C4-2B (cell line): Measurements from ENCODE around the gene CPNE9.

Experiments
- ZFX ChIP-seq: fragments of 450-650 bp; IDR thresholded peaks from 2 replicates; pipeline ENCODE4 v1.6.1; 2017
- TF ChIP-seq, protein P1 (sequence below): fragments of 450-650 bp; conservative IDR thresholded peaks from 2 replicates; pipeline ENCODE4 v1.5.1; 2017; ENCODE audit warnings: mild to moderate bottlenecking

- TF ChIP-seq, protein P1, sequence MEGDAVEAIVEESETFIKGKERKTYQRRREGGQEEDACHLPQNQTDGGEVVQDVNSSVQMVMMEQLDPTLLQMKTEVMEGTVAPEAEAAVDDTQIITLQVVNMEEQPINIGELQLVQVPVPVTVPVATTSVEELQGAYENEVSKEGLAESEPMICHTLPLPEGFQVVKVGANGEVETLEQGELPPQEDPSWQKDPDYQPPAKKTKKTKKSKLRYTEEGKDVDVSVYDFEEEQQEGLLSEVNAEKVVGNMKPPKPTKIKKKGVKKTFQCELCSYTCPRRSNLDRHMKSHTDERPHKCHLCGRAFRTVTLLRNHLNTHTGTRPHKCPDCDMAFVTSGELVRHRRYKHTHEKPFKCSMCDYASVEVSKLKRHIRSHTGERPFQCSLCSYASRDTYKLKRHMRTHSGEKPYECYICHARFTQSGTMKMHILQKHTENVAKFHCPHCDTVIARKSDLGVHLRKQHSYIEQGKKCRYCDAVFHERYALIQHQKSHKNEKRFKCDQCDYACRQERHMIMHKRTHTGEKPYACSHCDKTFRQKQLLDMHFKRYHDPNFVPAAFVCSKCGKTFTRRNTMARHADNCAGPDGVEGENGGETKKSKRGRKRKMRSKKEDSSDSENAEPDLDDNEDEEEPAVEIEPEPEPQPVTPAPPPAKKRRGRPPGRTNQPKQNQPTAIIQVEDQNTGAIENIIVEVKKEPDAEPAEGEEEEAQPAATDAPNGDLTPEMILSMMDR, result no peak
- no peak for TF ChIP-seq ZFX
Measured at GRCh38 chr3:9769012-9769411, 65.4 kb downstream of the CPNE9 start.
